HCT116 (cell line): Measurements from ENCODE around the gene FAM53A. TPM values are rescaled to one million over a fixed set of nuclear protein-coding genes. Genes with fewer than 3 reads are reported as not detected.

Experiments
- ATAC-seq: fragments of 200-7000 bp; cut with Tn5 transposase; 2 replicates; pipeline ENCODE4 v1.9.1; 2020; ENCODE audit warnings: mild to moderate bottlenecking, moderate library complexity
- BruUV-seq: library from RNA; stranded (reverse); fragments of 400-500 nt; replicated peaks from 2 replicates; lab custom pipeline; 2021; lab: Mats Ljungman, UMichigan
- CTCF ChIA-PET: fragments of 300-600 bp; sonication (Branson Sonifier 250); formaldehyde crosslinking; loops from one replicate; lab custom pipeline; 2021; ENCODE audit warnings: antibody characterized with exemption; lab: Charles Lee
- POLR2A ChIA-PET: fragments of 300-600, 350-600 bp; sonication (Branson Sonifier 250); formaldehyde crosslinking; loops from one replicate; lab custom pipeline; 2021; ENCODE audit warnings: antibody characterized with exemption; lab: Charles Lee
- RAD21 ChIA-PET, 2 experiments: fragments of 300-600 bp; sonication (Branson Sonifier 250); formaldehyde crosslinking; loops; one replicate each; lab custom pipeline; 2023; ENCODE audit warnings: low total read pairs in 2 of 2; ENCODE audit not compliant: uncharacterized antibody in 2 of 2, unreplicated experiment in 2 of 2, low non-redundant PET in 1 of 2; lab: Charles Lee
- DNase-seq: peaks from one replicate; pipeline ENCODE4 v3.0.0-alpha.2; 2010; ENCODE audit warnings: low read depth, low spot score
- H2AFZ ChIP-seq: fragments of 200-600 bp; shearing (Covaris generic), sonication (generic); 2 replicates; pipeline ENCODE4 v1.6.1; 2017; ENCODE audit warnings: low read depth, mixed run types, mixed read lengths, antibody characterized with exemption, low read length; ENCODE audit not compliant: poor library complexity, severe bottlenecking
- H3K27ac ChIP-seq: 2 replicates; pipeline ENCODE4 v1.5.1; 2012; ENCODE audit warnings: low read depth, low read length
- H3K27me3 ChIP-seq: fragments of 200-600 bp; sonication (generic); 2 replicates; pipeline ENCODE4 v1.6.1; 2016; ENCODE audit warnings: mixed run types, low read length, mixed read lengths; ENCODE audit not compliant: insufficient read depth
- H3K36me3 ChIP-seq, 2 experiments: fragments of 200-500 bp in 1 of 2; fragments of 200-600 bp in 1 of 2; sonication (Bioruptor generic) in 1 of 2; sonication (generic) in 1 of 2; 2 replicates each; pipeline versions ENCODE4 v1.5.1 to v1.6.1; 2014 to 2016; ENCODE audit warnings: low read length in 2 of 2, inconsistent platforms in 1 of 2, mixed read lengths in 1 of 2, mixed run types in 1 of 2; ENCODE audit not compliant: insufficient read depth in 2 of 2, control insufficient read depth in 1 of 2
- H3K4me1 ChIP-seq, 2 experiments: fragments of 200-600 bp in 1 of 2; sonication (generic) in 1 of 2; 2 replicates each; pipeline versions ENCODE4 v1.5.1 to v1.6.1; 2012 to 2017; ENCODE audit warnings: low read length in 2 of 2, inconsistent platforms in 1 of 2, mild to moderate bottlenecking in 1 of 2, mixed read lengths in 1 of 2, mixed run types in 1 of 2, moderate library complexity in 1 of 2; ENCODE audit not compliant: insufficient read depth in 2 of 2, control insufficient read depth in 1 of 2
- H3K4me2 ChIP-seq: fragments of 200-600 bp; sonication (generic); 2 replicates; pipeline ENCODE4 v1.6.1; 2017; ENCODE audit warnings: mixed run types, low read length, mixed read lengths
- H3K4me3 ChIP-seq, 2 experiments: fragments of 200-600 bp in 1 of 2; sonication (generic) in 1 of 2; replicated peaks in 1 of 2; 2 replicates each; pipeline ENCODE4 v1.5.1; 2011 to 2016; ENCODE audit warnings: low read length in 2 of 2, control low read depth in 1 of 2, low read depth in 1 of 2, mild to moderate bottlenecking in 1 of 2, mixed read lengths in 1 of 2, mixed run types in 1 of 2
- H3K79me2 ChIP-seq: fragments of 200-600 bp; sonication (generic); 2 replicates; pipeline ENCODE4 v1.6.1; 2017; ENCODE audit warnings: mild to moderate bottlenecking, mixed run types, low read length, moderate library complexity, mixed read lengths; ENCODE audit not compliant: insufficient read depth
- H3K9ac ChIP-seq: fragments of 200-600 bp; sonication (generic); 2 replicates; pipeline ENCODE4 v1.6.1; 2016; ENCODE audit warnings: low read length, mixed read lengths
- H3K9me2 ChIP-seq: fragments of 200-600 bp; sonication (generic), shearing (Covaris generic); 2 replicates; pipeline ENCODE4 v1.6.1; 2017; ENCODE audit warnings: mixed run types, mild to moderate bottlenecking, moderate library complexity; ENCODE audit not compliant: insufficient read depth
- H3K9me3 ChIP-seq, 2 experiments: fragments of 200-500 bp in 1 of 2; fragments of 200-600 bp in 1 of 2; sonication (Bioruptor generic) in 1 of 2; sonication (generic) in 1 of 2; 2 replicates each; pipeline ENCODE4 v1.6.1; 2014 to 2017; ENCODE audit warnings: low read length in 2 of 2, mixed read lengths in 2 of 2, inconsistent platforms in 1 of 2, low read depth in 1 of 2, mild to moderate bottlenecking in 1 of 2, mixed run types in 1 of 2, moderate library complexity in 1 of 2; ENCODE audit not compliant: control insufficient read depth in 1 of 2, insufficient read depth in 1 of 2
- H4K20me1 ChIP-seq: fragments of 200-600 bp; sonication (generic), shearing (Covaris generic); 2 replicates; pipeline ENCODE4 v1.6.1; 2017; ENCODE audit warnings: mixed run types, mild to moderate bottlenecking, moderate library complexity; ENCODE audit not compliant: insufficient read depth
- ATF3 ChIP-seq: IDR thresholded peaks from 2 replicates; pipeline ENCODE4 v1.6.1; 2012
- CBX3 ChIP-seq: IDR thresholded peaks from 2 replicates; pipeline ENCODE4 v1.6.1; 2012; ENCODE audit warnings: low read depth
- CEBPB ChIP-seq: IDR thresholded peaks from 2 replicates; pipeline ENCODE4 v1.6.1; 2012; ENCODE audit warnings: low read depth
- EGR1 ChIP-seq: IDR thresholded peaks from 2 replicates; pipeline ENCODE4 v1.6.1; 2012; ENCODE audit warnings: low read depth
- EZH2phosphoT487 ChIP-seq: fragments of 200-600 bp; IDR thresholded peaks from 2 replicates; pipeline ENCODE4 v1.6.1; 2018; ENCODE audit warnings: antibody characterized with exemption, borderline replicate concordance
- POLR2AphosphoS5 ChIP-seq: IDR thresholded peaks from 2 replicates; pipeline ENCODE4 v1.6.1; 2011; ENCODE audit warnings: mild to moderate bottlenecking, low read depth, low read length, moderate library complexity
- SP1 ChIP-seq: IDR thresholded peaks from 2 replicates; pipeline ENCODE4 v1.6.1; 2012; ENCODE audit warnings: low read depth
- intact Hi-C: fragments of 100-400 bp; cut with micrococcal nuclease; formaldehyde crosslinking; loops from 2 replicates; pipeline ENCODE4 v1.10.0; 2022
- total RNA-seq: library from RNA; stranded (reverse); gene quantifications from one replicate; pipeline ENCODE4 v1.2.1, GENCODE V29; 2021; ENCODE audit not compliant: unreplicated experiment

The FAM53A gene
- total RNA-seq, 1 experiment from 2014 or later: 1.1 TPM

DNA sequence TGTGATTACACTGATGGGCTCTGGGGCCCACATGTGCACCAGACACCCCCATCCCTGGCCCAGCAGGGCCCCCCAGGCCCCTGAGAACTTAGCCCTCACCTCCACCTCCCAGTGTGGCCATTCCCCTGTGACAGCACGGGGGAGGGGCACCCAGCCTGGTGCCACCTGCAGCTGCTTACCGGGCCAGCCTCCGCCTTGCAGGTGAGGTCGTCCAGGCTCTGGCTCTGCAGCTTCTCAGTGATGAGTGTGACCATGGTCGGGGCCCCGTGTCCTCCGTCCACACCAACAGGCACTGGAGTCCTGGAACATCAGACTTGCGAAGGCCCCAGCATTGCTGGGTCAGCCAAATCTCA is 15.6 kb downstream of the FAM53A start:
- ChIA-PET POLR2A (no interaction called here), CTCF (interaction anchor here (0.9 kb wide), 1 partner anchor 25 kb away, joined by 4 read pairs; no protein-coding TSS in a partner anchor), RAD21 (no interaction called here)
- Histone ChIP-seq H4K20me1 (no peaks in the 10 kb centered on the region), H3K4me1 (peaks cover 11 to 15% of the 10 kb centered on the region in 2 experiments), H3K4me3 (peak overlapping the region in 1 of 2 experiments; percentile 46; a peak in 2 of 4 replicates), H3K9ac (0 out of 2 replicates have a peak overlapping the region, but pooled peaks have one; percentile 24), H3K36me3 (no peaks in the 10 kb centered on the region), H3K79me2 (no peaks in the 10 kb centered on the region), H3K4me2 (peak overlapping the region; percentile 75), H3K9me3 (no peaks in the 10 kb centered on the region), H3K9me2 (no peaks in the 10 kb centered on the region), H3K27me3 (no peaks in the 10 kb centered on the region), H3K27ac (no peak overlapping the region), H2AFZ (peak overlapping the region; percentile 90)
- TF ChIP-seq POLR2AphosphoS5: no peak
- no peak for TF ChIP-seq ATF3
- ATAC-seq (peak; percentile 39), DNase-seq (no peak)
- BruUV-seq: no TSS peak
- intact Hi-C loops: no loop called here

DNA sequence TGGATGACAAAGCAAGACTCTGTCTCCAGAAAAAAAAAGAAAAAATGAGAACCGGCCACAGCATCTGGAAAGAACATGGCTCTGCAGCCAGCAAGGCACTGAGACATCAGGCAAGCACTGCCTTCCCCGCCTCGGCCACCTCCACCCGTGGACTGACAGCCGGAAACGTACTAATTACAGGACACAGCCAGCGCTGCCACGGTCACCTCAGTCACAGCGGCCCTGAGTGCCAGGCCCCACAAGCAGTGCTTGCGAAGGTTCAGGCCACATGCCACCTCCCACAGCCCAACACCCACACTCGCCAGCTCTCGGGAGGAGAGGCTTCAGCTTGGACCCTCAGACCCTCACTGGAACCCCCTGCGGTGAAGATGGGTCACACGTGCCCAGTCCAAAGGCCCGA is 16.8 kb downstream of the FAM53A start:
- DNase-seq (no peak), ATAC-seq (no peak)
- Histone ChIP-seq H3K9ac (peak overlapping the region; percentile 40; the same call in 1 of the 2 replicates), H3K27me3 (no peaks in the 10 kb centered on the region), H2AFZ (no peak overlapping the region), H3K4me2 (peak overlapping the region; percentile 75), H3K4me1 (peaks cover 11 to 19% of the 10 kb centered on the region in 2 experiments), H4K20me1 (no peaks in the 10 kb centered on the region), H3K4me3 (no peak overlapping the region), H3K9me3 (no peaks in the 10 kb centered on the region), H3K36me3 (no peaks in the 10 kb centered on the region), H3K27ac (no peak overlapping the region; the same call in 1 of the 2 replicates), H3K9me2 (no peaks in the 10 kb centered on the region), H3K79me2 (no peaks in the 10 kb centered on the region)
- CTCF ChIA-PET: no interaction called here
- RAD21 ChIA-PET: no interaction called here
- intact Hi-C loops: no loop called here
- POLR2A ChIA-PET: no interaction called here
- no TSS peak for BruUV-seq
- TF ChIP-seq ATF3: no peak
- TF ChIP-seq SP1: no peak
- no peak for TF ChIP-seq EGR1
- no peak for TF ChIP-seq CEBPB
- TF ChIP-seq CBX3: no peak
- no peak for TF ChIP-seq EZH2phosphoT487
